ENCODE results near the gene GFRA3.

DNA sequence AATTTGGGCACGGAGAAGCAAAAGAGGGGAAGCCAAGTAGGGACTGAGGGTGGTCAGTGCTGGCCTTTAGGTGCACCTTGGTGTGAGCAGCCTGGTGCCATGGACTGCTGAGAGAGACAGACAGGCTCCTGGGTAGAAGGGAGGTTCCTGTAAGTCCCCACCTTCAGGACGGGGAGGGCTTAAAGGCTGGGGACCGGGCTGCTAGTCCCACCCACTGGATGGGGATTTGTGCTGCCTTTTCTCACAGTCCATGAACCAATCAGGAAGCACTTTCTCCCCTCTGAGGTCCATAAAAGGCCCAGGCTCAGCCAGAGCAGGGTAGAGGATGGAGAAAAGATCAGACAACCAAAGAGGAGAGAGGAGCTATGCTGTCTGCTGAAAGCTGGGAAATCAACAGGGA, 41.9 kb upstream of the GFRA3 start:
- TF ChIP-seq, protein P1, sequence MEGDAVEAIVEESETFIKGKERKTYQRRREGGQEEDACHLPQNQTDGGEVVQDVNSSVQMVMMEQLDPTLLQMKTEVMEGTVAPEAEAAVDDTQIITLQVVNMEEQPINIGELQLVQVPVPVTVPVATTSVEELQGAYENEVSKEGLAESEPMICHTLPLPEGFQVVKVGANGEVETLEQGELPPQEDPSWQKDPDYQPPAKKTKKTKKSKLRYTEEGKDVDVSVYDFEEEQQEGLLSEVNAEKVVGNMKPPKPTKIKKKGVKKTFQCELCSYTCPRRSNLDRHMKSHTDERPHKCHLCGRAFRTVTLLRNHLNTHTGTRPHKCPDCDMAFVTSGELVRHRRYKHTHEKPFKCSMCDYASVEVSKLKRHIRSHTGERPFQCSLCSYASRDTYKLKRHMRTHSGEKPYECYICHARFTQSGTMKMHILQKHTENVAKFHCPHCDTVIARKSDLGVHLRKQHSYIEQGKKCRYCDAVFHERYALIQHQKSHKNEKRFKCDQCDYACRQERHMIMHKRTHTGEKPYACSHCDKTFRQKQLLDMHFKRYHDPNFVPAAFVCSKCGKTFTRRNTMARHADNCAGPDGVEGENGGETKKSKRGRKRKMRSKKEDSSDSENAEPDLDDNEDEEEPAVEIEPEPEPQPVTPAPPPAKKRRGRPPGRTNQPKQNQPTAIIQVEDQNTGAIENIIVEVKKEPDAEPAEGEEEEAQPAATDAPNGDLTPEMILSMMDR (IDR thresholded peaks at IDR 0.05): no peak
- TF ChIP-seq POLR2A (IDR thresholded peaks at IDR 0.05) (no peak), EP300 (IDR thresholded peaks at IDR 0.05) (no peak), POLR2AphosphoS5 (IDR thresholded peaks at IDR 0.05) (no peak)

Measured in suprapubic skin (tissue), 4 donors.